A549 (cell line): ENCODE measurements around the gene SLC23A2. TPM values are rescaled to one million over a fixed set of nuclear protein-coding genes. Genes with fewer than 3 reads are reported as not detected.

Source experiments
- ATAC-seq, 2 experiments: fragments of 200-7000 bp in 1 of 2; fragments of >200 bp in 1 of 2; cut with Nextera tagmentation in 1 of 2; cut with Tn5 transposase in 1 of 2; 3 replicates each; pipeline versions ENCODE4 v1.8.0 to v1.9.1; 2018 to 2020; ENCODE audit warnings: mild to moderate bottlenecking in 1 of 2, moderate library complexity in 1 of 2
- CTCF ChIA-PET: fragments of 300-600 bp; sonication (Branson Sonifier 250); formaldehyde crosslinking; extraction: SDS; loops from one replicate; lab custom pipeline; 2021; ENCODE audit warnings: antibody characterized with exemption, inconsistent platforms; lab: Yijun Ruan, JAX
- POLR2A ChIA-PET: fragments of 350-600 bp; formaldehyde crosslinking; extraction: SDS; loops from one replicate; lab custom pipeline; 2021; ENCODE audit warnings: antibody characterized with exemption, inconsistent platforms; lab: Yijun Ruan, JAX
- DNase-seq, 2 experiments: peaks; one replicate each; pipeline versions ENCODE4 v3.0.0 to v3.0.0-alpha.2; 2011 to 2016; ENCODE audit warnings: low read depth in 1 of 2, low spot score in 1 of 2
- FAIRE-seq: peaks from 2 replicates; lab custom pipeline; 2011; peaks lifted over from hg19 to GRCh38; lab: Jason Lieb, UNC
- H3K27ac ChIP-seq, 2 experiments: fragments of >200 bp; sonication (Bioruptor Twin); formaldehyde crosslinking; 3 replicates each; pipeline ENCODE4 v1.5.1; 2016 to 2017
- H3K4me1 ChIP-seq: fragments of >200 bp; sonication (Bioruptor Twin); formaldehyde crosslinking; 3 replicates; pipeline ENCODE4 v1.6.1; 2016
- H3K4me2 ChIP-seq: fragments of >200 bp; sonication (Bioruptor Twin); formaldehyde crosslinking; 3 replicates; pipeline ENCODE4 v1.6.1; 2016
- H3K4me3 ChIP-seq: fragments of >200 bp; sonication (Bioruptor Twin); formaldehyde crosslinking; 3 replicates; pipeline ENCODE4 v1.5.1; 2016
- H3K9me3 ChIP-seq: fragments of >200 bp; sonication (Bioruptor Twin); formaldehyde crosslinking; 3 replicates; pipeline ENCODE4 v1.6.1; 2016
- BHLHE40 ChIP-seq: IDR thresholded peaks from 2 replicates; pipeline ENCODE4 v1.6.1; 2012; ENCODE audit warnings: low read depth, low read length, inconsistent platforms
- CBX8 ChIP-seq: fragments of 200-600 bp; sonication (generic); IDR thresholded peaks from 2 replicates; pipeline ENCODE4 v1.6.1; 2016
- CEBPB ChIP-seq, 2 experiments: fragments of >200 bp in 1 of 2; sonication (Bioruptor Twin) in 1 of 2; formaldehyde crosslinking in 1 of 2; IDR thresholded peaks; 2 replicates each; pipeline ENCODE4 v1.6.1; 2012 to 2016
- FOSB ChIP-seq: fragments of 250-450 bp; sonication (Bioruptor Pico); IDR thresholded peaks from 2 replicates; pipeline ENCODE4 v1.5.0; 2020; ENCODE audit warnings: mild to moderate bottlenecking, moderate library complexity
- FOXS1 ChIP-seq: fragments of 250-450 bp; sonication (Bioruptor Pico); IDR thresholded peaks from 2 replicates; pipeline ENCODE4 v1.5.0; 2020; ENCODE audit warnings: mild to moderate bottlenecking, moderate library complexity
- HDAC2 ChIP-seq: fragments of 200-600 bp; sonication (generic); IDR thresholded peaks from 2 replicates; pipeline ENCODE4 v1.6.1; 2016
- HOXB5 ChIP-seq: fragments of 250-450 bp; sonication (Bioruptor Pico); IDR thresholded peaks from 2 replicates; pipeline ENCODE4 v1.5.0; 2020; ENCODE audit warnings: mild to moderate bottlenecking, moderate library complexity
- JUN ChIP-seq, 2 experiments: fragments of >200 bp; sonication (Bioruptor Twin); formaldehyde crosslinking; IDR thresholded peaks; 2 replicates in 1 of 2; 3 replicates in 1 of 2; pipeline ENCODE4 v1.6.1; 2016 to 2017
- MAZ ChIP-seq: fragments of 150-350 bp; IDR thresholded peaks from 2 replicates; pipeline ENCODE4 v1.6.1; 2014; ENCODE audit warnings: antibody characterized with exemption, low read depth, low read length, borderline replicate concordance
- RAD21 ChIP-seq, 2 experiments: fragments of >200 bp in 1 of 2; sonication (Bioruptor Twin) in 1 of 2; formaldehyde crosslinking in 1 of 2; IDR thresholded peaks in 1 of 2; conservative IDR thresholded peaks in 1 of 2; 2 replicates in 1 of 2; 3 replicates in 1 of 2; pipeline ENCODE4 v1.6.1; 2012 to 2018; ENCODE audit warnings: inconsistent platforms in 1 of 2
- RFX5 ChIP-seq: fragments of 450-650 bp; IDR thresholded peaks from 2 replicates; pipeline ENCODE4 v1.7.1; 2014; ENCODE audit warnings: antibody characterized with exemption, mild to moderate bottlenecking, moderate library complexity
- SMC3 ChIP-seq: fragments of >200 bp; sonication (Bioruptor Twin); formaldehyde crosslinking; IDR thresholded peaks from 3 replicates; pipeline ENCODE4 v1.6.1; 2018; ENCODE audit warnings: inconsistent platforms
- SREBF2 ChIP-seq: fragments of 450-650 bp; IDR thresholded peaks from 2 replicates; pipeline ENCODE4 v1.6.1; 2014; ENCODE audit warnings: mild to moderate bottlenecking, moderate library complexity
- TFCP2L1 ChIP-seq: fragments of 250-450 bp; sonication (Bioruptor Pico); IDR thresholded peaks from 2 replicates; pipeline ENCODE4 v1.5.0; 2021; ENCODE audit warnings: mild to moderate bottlenecking
- ZSCAN20 ChIP-seq: fragments of 250-450 bp; sonication (Bioruptor Pico); IDR thresholded peaks from 2 replicates; pipeline ENCODE4 v1.8.0; 2022; ENCODE audit warnings: mild to moderate bottlenecking, moderate library complexity
- WGBS: methylation state at CpG from one replicate; pipeline ENCODE4 v1.1.6; 2017; ENCODE audit errors: missing lambda C conversion rate; 5-methylcytosine and 5-hydroxymethylcytosine counted together
- polyA plus RNA-seq, 4 experiments: library from polyadenylated mRNA; depleted of rRNA in 3 of 4; stranded (reverse); fragments of >200 nt; fragmentation: RNase III in 1 of 4; extraction: RNeasy Plus Mini Kit Qiagen cat#74134 plus additional on column Dnase treatment in 1 of 4; gene quantifications; 2 replicates in 3 of 4; 3 replicates in 1 of 4; pipeline ENCODE4 v1.2.3, GENCODE V29; 2011 to 2017
- TF ChIP-seq, protein P1 (sequence below): IDR thresholded peaks from 2 replicates; pipeline ENCODE4 v1.6.1; 2012
- TF ChIP-seq, protein P2 (sequence below): IDR thresholded peaks from 2 replicates; pipeline ENCODE4 v1.6.1; 2012
- TF ChIP-seq, protein P3 (sequence below): fragments of 450-650 bp; IDR thresholded peaks from 2 replicates; pipeline ENCODE4 v1.6.1; 2014; ENCODE audit warnings: antibody characterized with exemption
- TF ChIP-seq, protein P4 (sequence below): IDR thresholded peaks from 2 replicates; pipeline ENCODE4 v1.6.1; 2012; ENCODE audit warnings: low read depth, borderline replicate concordance
- TF ChIP-seq, protein P5 (sequence below): fragments of 250-450 bp; sonication (Bioruptor Pico); IDR thresholded peaks from 2 replicates; pipeline ENCODE4 v1.5.0; 2021; ENCODE audit warnings: mild to moderate bottlenecking, moderate library complexity, borderline replicate concordance
- TF ChIP-seq, protein P6 (sequence below): fragments of >200 bp; sonication (Bioruptor Twin); formaldehyde crosslinking; IDR thresholded peaks from 2 replicates; pipeline ENCODE4 v1.6.1; 2016
- TF ChIP-seq, protein P7 (sequence below): fragments of 150-350 bp; IDR thresholded peaks from 2 replicates; pipeline ENCODE4 v1.6.1; 2014; ENCODE audit warnings: low read depth, mild to moderate bottlenecking, low read length

Gene SLC23A2
- polyA plus RNA-seq, 2 of the 4 experiments (the other 2 are of a cell fraction): 13.1 to 47.8 TPM

DNA sequence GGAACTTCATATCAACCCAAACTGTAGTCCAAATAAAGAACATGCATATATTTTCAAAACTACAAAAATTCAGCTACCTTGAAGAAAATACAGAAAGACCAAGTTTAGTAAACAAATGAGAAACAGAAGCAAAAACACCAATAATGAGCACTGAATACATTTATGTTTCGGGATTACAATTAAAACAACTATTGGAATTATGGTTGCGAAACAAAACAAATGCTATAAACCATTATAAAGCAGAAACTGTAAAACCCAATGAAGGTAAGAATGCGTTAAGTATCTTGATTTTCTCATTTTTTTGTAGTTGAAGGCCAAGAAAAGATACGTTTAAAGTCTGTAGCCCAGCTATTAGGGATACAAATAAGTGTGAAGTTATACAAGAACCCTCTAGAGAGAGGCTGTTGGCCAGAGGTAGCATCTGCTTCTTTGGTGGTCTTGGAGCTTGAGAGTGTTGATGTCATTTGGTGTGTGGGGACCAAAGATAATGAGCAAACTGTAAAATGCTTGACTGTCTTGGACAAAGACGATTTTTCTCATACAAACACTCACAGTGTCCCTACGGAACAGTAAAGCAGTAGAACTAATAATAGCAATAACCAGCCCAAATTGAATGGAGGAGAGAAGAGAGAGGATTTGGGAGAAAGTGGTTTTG, 168.1 kb downstream of the SLC23A2 start:
- H3K4me2 ChIP-seq: no peak overlapping the region
- no peak overlapping the region for H3K27ac ChIP-seq
- no peak for ATAC-seq
- no peak for DNase-seq
- ChIA-PET CTCF (interaction anchor here (0.6 to 1.4 kb wide), 5 partner anchors 9 to 268 kb away, joined by 3 to 5 read pairs (median 3); no protein-coding TSS in a partner anchor), POLR2A (no interaction called here)
- no peaks in the 10 kb centered on the region for H3K4me1 ChIP-seq
- no peak overlapping the region for H3K4me3 ChIP-seq
- WGBS: 62% methylated on average over 6 of the region's 6 CpGs
- TF ChIP-seq TFCP2L1 (CRISPR knock-in tag) (no peak), RAD21 (conservative IDR thresholded peaks at IDR 0.05 in 1 of 2, IDR thresholded peaks at IDR 0.05 in 1 of 2) (no peak), JUN (IDR thresholded peaks at IDR 0.05) (no peak), CBX8 (no peak), SMC3 (no peak), BHLHE40 (no peak), FOSB (CRISPR knock-in tag) (no peak), CEBPB (IDR thresholded peaks at IDR 0.05) (no peak)
- TF ChIP-seq, protein P1, sequence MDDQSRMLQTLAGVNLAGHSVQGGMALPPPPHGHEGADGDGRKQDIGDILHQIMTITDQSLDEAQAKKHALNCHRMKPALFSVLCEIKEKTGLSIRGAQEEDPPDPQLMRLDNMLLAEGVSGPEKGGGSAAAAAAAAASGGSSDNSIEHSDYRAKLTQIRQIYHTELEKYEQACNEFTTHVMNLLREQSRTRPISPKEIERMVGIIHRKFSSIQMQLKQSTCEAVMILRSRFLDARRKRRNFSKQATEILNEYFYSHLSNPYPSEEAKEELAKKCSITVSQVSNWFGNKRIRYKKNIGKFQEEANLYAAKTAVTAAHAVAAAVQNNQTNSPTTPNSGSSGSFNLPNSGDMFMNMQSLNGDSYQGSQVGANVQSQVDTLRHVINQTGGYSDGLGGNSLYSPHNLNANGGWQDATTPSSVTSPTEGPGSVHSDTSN: no peak
- TF ChIP-seq, protein P2, sequence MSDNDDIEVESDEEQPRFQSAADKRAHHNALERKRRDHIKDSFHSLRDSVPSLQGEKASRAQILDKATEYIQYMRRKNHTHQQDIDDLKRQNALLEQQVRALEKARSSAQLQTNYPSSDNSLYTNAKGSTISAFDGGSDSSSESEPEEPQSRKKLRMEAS: no peak
- TF ChIP-seq, protein P3, sequence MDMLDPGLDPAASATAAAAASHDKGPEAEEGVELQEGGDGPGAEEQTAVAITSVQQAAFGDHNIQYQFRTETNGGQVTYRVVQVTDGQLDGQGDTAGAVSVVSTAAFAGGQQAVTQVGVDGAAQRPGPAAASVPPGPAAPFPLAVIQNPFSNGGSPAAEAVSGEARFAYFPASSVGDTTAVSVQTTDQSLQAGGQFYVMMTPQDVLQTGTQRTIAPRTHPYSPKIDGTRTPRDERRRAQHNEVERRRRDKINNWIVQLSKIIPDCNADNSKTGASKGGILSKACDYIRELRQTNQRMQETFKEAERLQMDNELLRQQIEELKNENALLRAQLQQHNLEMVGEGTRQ: no peak
- TF ChIP-seq, protein P4, sequence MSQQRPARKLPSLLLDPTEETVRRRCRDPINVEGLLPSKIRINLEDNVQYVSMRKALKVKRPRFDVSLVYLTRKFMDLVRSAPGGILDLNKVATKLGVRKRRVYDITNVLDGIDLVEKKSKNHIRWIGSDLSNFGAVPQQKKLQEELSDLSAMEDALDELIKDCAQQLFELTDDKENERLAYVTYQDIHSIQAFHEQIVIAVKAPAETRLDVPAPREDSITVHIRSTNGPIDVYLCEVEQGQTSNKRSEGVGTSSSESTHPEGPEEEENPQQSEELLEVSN: no peak
- TF ChIP-seq, all 56 proteins: peak for 0
- FAIRE-seq: peak; percentile 88
- H3K9me3 ChIP-seq: no peaks in the 10 kb centered on the region

DNA sequence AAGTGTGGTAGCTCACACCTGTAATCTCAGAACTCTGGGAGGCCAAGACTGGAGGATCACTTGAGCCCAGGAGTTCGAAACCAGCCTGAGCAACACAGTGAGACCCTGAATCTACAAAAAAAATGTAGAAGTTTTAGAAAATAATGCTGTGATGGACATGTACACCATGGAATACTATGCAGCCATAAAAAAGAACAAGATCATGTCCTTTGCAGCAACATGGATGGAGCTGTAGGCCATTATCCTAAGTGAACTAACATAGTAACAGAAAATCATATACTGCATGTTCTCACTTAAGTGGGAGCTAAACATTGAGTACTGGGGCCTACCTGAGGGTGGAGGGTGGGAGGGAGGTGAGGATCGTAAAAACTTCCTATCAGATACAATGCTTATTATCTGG, 168.8 kb downstream of the SLC23A2 start:
- ChIA-PET POLR2A (no interaction called here), CTCF (interaction anchor here (1.0 to 1.4 kb wide), 3 partner anchors 8 to 269 kb away, joined by 3 to 5 read pairs (median 3); no protein-coding TSS in a partner anchor)
- WGBS: 40% methylated on average over 2 of the region's 2 CpGs
- FAIRE-seq: peak; percentile 23
- TF ChIP-seq, protein P5, sequence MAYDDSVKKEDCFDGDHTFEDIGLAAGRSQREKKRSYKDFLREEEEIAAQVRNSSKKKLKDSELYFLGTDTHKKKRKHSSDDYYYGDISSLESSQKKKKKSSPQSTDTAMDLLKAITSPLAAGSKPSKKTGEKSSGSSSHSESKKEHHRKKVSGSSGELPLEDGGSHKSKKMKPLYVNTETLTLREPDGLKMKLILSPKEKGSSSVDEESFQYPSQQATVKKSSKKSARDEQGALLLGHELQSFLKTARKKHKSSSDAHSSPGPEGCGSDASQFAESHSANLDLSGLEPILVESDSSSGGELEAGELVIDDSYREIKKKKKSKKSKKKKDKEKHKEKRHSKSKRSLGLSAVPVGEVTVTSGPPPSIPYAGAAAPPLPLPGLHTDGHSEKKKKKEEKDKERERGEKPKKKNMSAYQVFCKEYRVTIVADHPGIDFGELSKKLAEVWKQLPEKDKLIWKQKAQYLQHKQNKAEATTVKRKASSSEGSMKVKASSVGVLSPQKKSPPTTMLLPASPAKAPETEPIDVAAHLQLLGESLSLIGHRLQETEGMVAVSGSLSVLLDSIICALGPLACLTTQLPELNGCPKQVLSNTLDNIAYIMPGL (CRISPR knock-in tag): no peak
- TF ChIP-seq, protein P1: no peak
- TF ChIP-seq RAD21 (conservative IDR thresholded peaks at IDR 0.05 in 1 of 2, IDR thresholded peaks at IDR 0.05 in 1 of 2) (no peak), FOXS1 (CRISPR knock-in tag) (no peak), RFX5 (no peak), MAZ (no peak), HDAC2 (no peak), CBX8 (no peak), FOSB (CRISPR knock-in tag) (no peak), SREBF2 (no peak), ZSCAN20 (no peak), HOXB5 (CRISPR knock-in tag) (no peak)
- TF ChIP-seq, protein P6, sequence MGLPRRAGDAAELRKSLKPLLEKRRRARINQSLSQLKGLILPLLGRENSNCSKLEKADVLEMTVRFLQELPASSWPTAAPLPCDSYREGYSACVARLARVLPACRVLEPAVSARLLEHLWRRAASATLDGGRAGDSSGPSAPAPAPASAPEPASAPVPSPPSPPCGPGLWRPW: no peak
- TF ChIP-seq, protein P7, sequence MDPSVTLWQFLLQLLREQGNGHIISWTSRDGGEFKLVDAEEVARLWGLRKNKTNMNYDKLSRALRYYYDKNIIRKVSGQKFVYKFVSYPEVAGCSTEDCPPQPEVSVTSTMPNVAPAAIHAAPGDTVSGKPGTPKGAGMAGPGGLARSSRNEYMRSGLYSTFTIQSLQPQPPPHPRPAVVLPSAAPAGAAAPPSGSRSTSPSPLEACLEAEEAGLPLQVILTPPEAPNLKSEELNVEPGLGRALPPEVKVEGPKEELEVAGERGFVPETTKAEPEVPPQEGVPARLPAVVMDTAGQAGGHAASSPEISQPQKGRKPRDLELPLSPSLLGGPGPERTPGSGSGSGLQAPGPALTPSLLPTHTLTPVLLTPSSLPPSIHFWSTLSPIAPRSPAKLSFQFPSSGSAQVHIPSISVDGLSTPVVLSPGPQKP: no peak
- no peak overlapping the region for H3K4me3 ChIP-seq
- no peak for DNase-seq
- no peak overlapping the region for H3K27ac ChIP-seq
- ATAC-seq: no peak
- no peaks in the 10 kb centered on the region for H3K9me3 ChIP-seq
- no peak overlapping the region for H3K4me2 ChIP-seq
- H3K4me1 ChIP-seq: no peaks in the 10 kb centered on the region
